GM12891 (cell line): ENCODE data around the gene TAS2R8.

Experiments used
- PAX5 ChIP-seq: IDR thresholded peaks from 2 replicates; pipeline ENCODE4 v1.6.1; 2011; ENCODE audit warnings: low read length, moderate library complexity, mild to moderate bottlenecking; ENCODE audit not compliant: insufficient read depth, severe bottlenecking
- POLR2A ChIP-seq: IDR thresholded peaks from 2 replicates; pipeline ENCODE4 v1.6.1; 2011; ENCODE audit warnings: low read depth, low read length, control low read depth
- POLR2AphosphoS5 ChIP-seq: IDR thresholded peaks from 2 replicates; pipeline ENCODE4 v1.6.1; 2011; ENCODE audit warnings: low read depth, low read length, control low read depth
- SPI1 ChIP-seq: IDR thresholded peaks from 2 replicates; pipeline ENCODE4 v1.6.1; 2011; ENCODE audit warnings: low read depth, low read length, control low read depth
- TAF1 ChIP-seq: IDR thresholded peaks from 2 replicates; pipeline ENCODE4 v1.6.1; 2011; ENCODE audit warnings: low read depth, low read length, control low read depth

DNA sequence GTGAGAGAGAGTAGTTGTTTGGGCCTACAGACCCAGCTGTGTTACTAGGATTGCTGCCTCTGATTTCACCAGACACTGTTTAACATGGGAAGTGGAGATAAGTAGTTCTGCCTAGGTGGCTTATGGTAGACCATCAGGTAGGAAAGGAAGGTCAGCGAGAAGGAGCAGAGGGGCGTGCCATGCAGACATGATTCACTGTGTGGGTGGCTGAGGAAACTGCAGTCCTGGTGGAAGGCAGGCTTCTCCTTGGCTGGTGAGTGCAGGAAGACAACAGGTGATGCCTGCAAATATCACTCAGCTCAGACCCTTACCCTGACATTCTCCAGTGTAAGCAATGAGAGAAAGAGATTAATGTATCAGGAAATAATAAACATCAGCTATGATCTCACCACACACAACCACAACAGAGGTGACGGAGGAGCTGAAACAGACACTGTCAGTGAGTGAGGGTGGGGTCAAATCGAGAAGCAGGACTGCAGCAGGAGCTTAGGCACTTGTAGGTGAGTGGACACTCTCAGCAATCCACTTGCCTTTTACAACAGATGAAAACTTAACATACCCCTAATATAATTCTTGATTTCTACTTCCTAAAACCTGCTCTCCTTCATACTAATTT lies 44.3 kb upstream of the TAS2R8 start:
- no peak for TF ChIP-seq POLR2A
- TF ChIP-seq TAF1: no peak
- TF ChIP-seq PAX5: no peak
- no peak for TF ChIP-seq SPI1
- no peak for TF ChIP-seq POLR2AphosphoS5
